H1 (cell line): ENCODE results near the gene DIRAS2. TPM values are rescaled to one million over a fixed set of nuclear protein-coding genes. Genes with fewer than 3 reads are reported as not detected.

Source experiments
- CTCF ChIA-PET: fragments of 300-600 bp; sonication (Branson Sonifier 250); formaldehyde crosslinking; loops from one replicate; lab custom pipeline; 2021; ENCODE audit not compliant: partially characterized antibody; lab: Charles Lee
- POLR2A ChIA-PET: fragments of 300-600 bp; sonication (Branson Sonifier 250); formaldehyde crosslinking; loops from one replicate; lab custom pipeline; 2021; ENCODE audit warnings: inconsistent platforms; ENCODE audit not compliant: partially characterized antibody; lab: Charles Lee
- DNase-seq, 2 experiments: peaks; one replicate each; pipeline versions ENCODE4 v3.0.0 to v3.0.0-alpha.2; 2010 to 2022; ENCODE audit warnings: low spot score in 2 of 2, low read depth in 1 of 2, mixed read lengths in 1 of 2
- FAIRE-seq: peaks from 2 replicates; lab custom pipeline; 2011; peaks lifted over from hg19 to GRCh38; lab: Jason Lieb, UNC
- H2AFZ ChIP-seq: 2 replicates; pipeline ENCODE4 v1.8.1; 2012; ENCODE audit warnings: low read length, inconsistent platforms
- H2AK5ac ChIP-seq: 2 replicates; pipeline ENCODE4 v1.6.1; 2013; ENCODE audit warnings: low read depth, low read length
- H2BK120ac ChIP-seq: replicated peaks from 2 replicates; pipeline ENCODE3; 2013; ENCODE audit warnings: low read depth, low read length, inconsistent platforms
- H2BK12ac ChIP-seq: 2 replicates; pipeline ENCODE4 v1.6.1; 2013; ENCODE audit warnings: low read depth, low read length
- H2BK15ac ChIP-seq: 2 replicates; pipeline ENCODE4 v1.6.1; 2013; ENCODE audit warnings: low read length
- H2BK20ac ChIP-seq: 2 replicates; pipeline ENCODE4 v1.6.1; 2013; ENCODE audit warnings: low read length
- H2BK5ac ChIP-seq: 2 replicates; pipeline ENCODE4 v1.6.1; 2013; ENCODE audit warnings: low read depth, low read length
- H3K14ac ChIP-seq: 2 replicates; pipeline ENCODE4 v1.6.1; 2013; ENCODE audit warnings: inconsistent platforms; ENCODE audit not compliant: insufficient read length
- H3K18ac ChIP-seq: 2 replicates; pipeline ENCODE4 v1.6.1; 2013; ENCODE audit warnings: low read length; ENCODE audit errors: extremely low read depth
- H3K23ac ChIP-seq: 2 replicates; pipeline ENCODE4 v1.6.1; 2013; ENCODE audit warnings: inconsistent platforms; ENCODE audit not compliant: insufficient read length
- H3K23me2 ChIP-seq: 2 replicates; pipeline ENCODE4 v1.6.1; 2013; ENCODE audit warnings: low read depth, low read length
- H3K27ac ChIP-seq: 2 replicates; pipeline ENCODE4 v1.6.1; 2011; ENCODE audit warnings: low read depth, low read length, inconsistent platforms
- H3K27me3 ChIP-seq, 4 experiments: replicated peaks in 1 of 4; 1 replicate in 1 of 4; 2 replicates in 3 of 4; pipeline versions ENCODE4 v1.6.1 to v1.8.1; 2011 to 2013; ENCODE audit warnings: low read length in 3 of 4, mild to moderate bottlenecking in 3 of 4, inconsistent platforms in 2 of 4, mixed read lengths in 2 of 4, moderate library complexity in 1 of 4; ENCODE audit not compliant: control insufficient read depth in 3 of 4, insufficient read depth in 3 of 4; ENCODE audit errors: extremely low read depth in 1 of 4
- H3K36me3 ChIP-seq, 4 experiments: 2 replicates each; pipeline versions ENCODE4 v1.6.1 to v1.8.1; 2011 to 2013; ENCODE audit warnings: mild to moderate bottlenecking in 4 of 4, low read length in 3 of 4, moderate library complexity in 2 of 4, control low read depth in 1 of 4, inconsistent platforms in 1 of 4; ENCODE audit not compliant: insufficient read depth in 4 of 4, control insufficient read depth in 2 of 4
- H3K4ac ChIP-seq: replicated peaks from 2 replicates; pipeline ENCODE3; 2013; ENCODE audit warnings: low read length, low read depth, mixed read lengths, inconsistent platforms; ENCODE audit not compliant: insufficient read length
- H3K4me1 ChIP-seq, 4 experiments: replicated peaks in 1 of 4; 1 replicate in 1 of 4; 2 replicates in 3 of 4; pipeline versions ENCODE4 v1.6.1 to v1.8.1; 2011 to 2013; ENCODE audit warnings: low read length in 3 of 4, inconsistent platforms in 2 of 4, mixed read lengths in 1 of 4; ENCODE audit not compliant: insufficient read depth in 4 of 4, control insufficient read depth in 3 of 4
- H3K4me2 ChIP-seq, 2 experiments: 2 replicates each; pipeline versions ENCODE4 v1.6.1 to v1.8.1; 2011 to 2013; ENCODE audit warnings: low read depth in 2 of 2, low read length in 2 of 2, control low read depth in 1 of 2, inconsistent platforms in 1 of 2, mild to moderate bottlenecking in 1 of 2; ENCODE audit not compliant: insufficient read depth in 1 of 2
- H3K4me3 ChIP-seq, 4 experiments: fragments of 200-600, 300-600 bp in 1 of 4; sonication (generic), shearing (Covaris generic), sonication (Bioruptor Twin) in 1 of 4; 2 replicates each; pipeline versions ENCODE4 v1.5.1 to v1.8.1; 2011 to 2016; ENCODE audit warnings: low read length in 4 of 4, low read depth in 3 of 4, control low read depth in 2 of 4, inconsistent platforms in 2 of 4, mild to moderate bottlenecking in 2 of 4, mixed read lengths in 1 of 4, moderate library complexity in 1 of 4; ENCODE audit not compliant: insufficient read depth in 2 of 4; ENCODE audit errors: extremely low read depth in 1 of 4
- H3K56ac ChIP-seq: replicated peaks from 2 replicates; pipeline ENCODE3; 2013; ENCODE audit warnings: low read depth, mild to moderate bottlenecking, mixed read lengths, low read length, inconsistent platforms; ENCODE audit not compliant: insufficient read length
- H3K79me1 ChIP-seq: 2 replicates; pipeline ENCODE4 v1.6.1; 2013; ENCODE audit warnings: low read depth, low read length, control low read depth
- H3K79me2 ChIP-seq, 2 experiments: 2 replicates each; pipeline versions ENCODE4 v1.6.1 to v1.8.1; 2012 to 2013; ENCODE audit warnings: low read length in 2 of 2, mild to moderate bottlenecking in 2 of 2, inconsistent platforms in 1 of 2; ENCODE audit not compliant: insufficient read depth in 2 of 2, control insufficient read depth in 1 of 2
- H3K9ac ChIP-seq, 4 experiments: replicated peaks in 1 of 4; 1 replicate in 1 of 4; 2 replicates in 3 of 4; pipeline versions ENCODE4 v1.6.1 to v1.8.1; 2011 to 2013; ENCODE audit warnings: low read depth in 3 of 4, low read length in 3 of 4, control low read depth in 2 of 4, mild to moderate bottlenecking in 2 of 4, moderate library complexity in 2 of 4, inconsistent platforms in 1 of 4; ENCODE audit errors: extremely low read depth in 1 of 4
- H3K9me3 ChIP-seq, 2 experiments: 2 replicates each; pipeline versions ENCODE4 v1.6.1 to v1.8.1; 2012 to 2013; ENCODE audit warnings: mild to moderate bottlenecking in 2 of 2, moderate library complexity in 2 of 2, control low read depth in 1 of 2, inconsistent platforms in 1 of 2, low read depth in 1 of 2, low read length in 1 of 2, mixed read lengths in 1 of 2; ENCODE audit not compliant: insufficient read depth in 2 of 2
- H4K20me1 ChIP-seq, 2 experiments: replicated peaks in 1 of 2; 2 replicates each; pipeline versions ENCODE3 to v1.8.1; 2011 to 2013; ENCODE audit warnings: inconsistent platforms in 2 of 2, low read length in 2 of 2, mild to moderate bottlenecking in 1 of 2; ENCODE audit not compliant: insufficient read depth in 2 of 2, control insufficient read depth in 1 of 2
- H4K5ac ChIP-seq: 2 replicates; pipeline ENCODE4 v1.6.1; 2013; ENCODE audit warnings: low read length, low read depth, mixed read lengths, inconsistent platforms; ENCODE audit not compliant: insufficient read length
- H4K8ac ChIP-seq: 2 replicates; pipeline ENCODE4 v1.8.0; 2013; ENCODE audit warnings: mild to moderate bottlenecking, moderate library complexity, low read length, inconsistent platforms; ENCODE audit not compliant: insufficient read depth; ENCODE audit errors: extremely low read depth
- H4K91ac ChIP-seq: replicated peaks from 2 replicates; pipeline ENCODE3; 2013; ENCODE audit warnings: low read length, mixed read lengths, inconsistent platforms; ENCODE audit not compliant: insufficient read length
- JUND ChIP-seq: IDR thresholded peaks from 2 replicates; pipeline ENCODE4 v1.6.1; 2011; ENCODE audit warnings: mild to moderate bottlenecking, improper control_type of control experiment, low read length
- SIRT6 ChIP-seq: IDR thresholded peaks from one replicate; pipeline ENCODE4 v1.7.1; 2012; ENCODE audit warnings: low read length, inconsistent platforms
- TAF1 ChIP-seq: IDR thresholded peaks from 2 replicates; pipeline ENCODE4 v1.6.1; 2011; ENCODE audit warnings: mild to moderate bottlenecking, low read depth, low read length
- TBP ChIP-seq: IDR thresholded peaks from 2 replicates; pipeline ENCODE4 v1.6.1; 2011; ENCODE audit warnings: low read depth, low read length, improper control_type of control experiment
- WGBS, 2 experiments: shearing (Covaris generic) in 1 of 2; methylation state at CpG; one replicate each; pipeline versions ENCODE4 v1.1.6 to v1.1.7; 2013 to 2015; ENCODE audit warnings: low lambda C conversion rate in 2 of 2, mixed read lengths in 2 of 2, inconsistent platforms in 1 of 2, low coverage in 1 of 2, missing lambda C conversion rate in 1 of 2; ENCODE audit not compliant: insufficient replicate concordance in 2 of 2, insufficient coverage in 1 of 2, insufficient read length in 1 of 2; ENCODE audit errors: extremely low coverage in 1 of 2, missing lambda C conversion rate in 1 of 2; 5-methylcytosine and 5-hydroxymethylcytosine counted together
- polyA plus RNA-seq, 7 experiments: library from polyadenylated mRNA; depleted of rRNA in 3 of 7; stranded (reverse) in 5 of 7; unstranded in 2 of 7; fragments of >200 nt in 5 of 7; fragments of 200-250 nt in 2 of 7; gene quantifications; 1 replicate in 5 of 7; 2 replicates in 1 of 7; 4 replicates in 1 of 7; pipeline versions ENCODE4 v1.2.1 to v1.2.3, GENCODE V29; 2011 to 2013; ENCODE audit warnings: missing spikeins in 2 of 7, mixed read lengths in 2 of 7
- total RNA-seq: library from RNA; stranded (reverse); fragmentation: NEBNext Ultra II Directional; extraction: Animal tissue kit (Norgen Biotek cat#: 25700); gene quantifications from 2 replicates; pipeline ENCODE4 v1.2.1, GENCODE V29; 2021

The DIRAS2 gene
- total and polyA plus RNA-seq, 2 of the 8 experiments (the other 6 are each of a cell fraction or from before 2014, with no cell fraction given): 0.06 to 0.15 TPM

DNA sequence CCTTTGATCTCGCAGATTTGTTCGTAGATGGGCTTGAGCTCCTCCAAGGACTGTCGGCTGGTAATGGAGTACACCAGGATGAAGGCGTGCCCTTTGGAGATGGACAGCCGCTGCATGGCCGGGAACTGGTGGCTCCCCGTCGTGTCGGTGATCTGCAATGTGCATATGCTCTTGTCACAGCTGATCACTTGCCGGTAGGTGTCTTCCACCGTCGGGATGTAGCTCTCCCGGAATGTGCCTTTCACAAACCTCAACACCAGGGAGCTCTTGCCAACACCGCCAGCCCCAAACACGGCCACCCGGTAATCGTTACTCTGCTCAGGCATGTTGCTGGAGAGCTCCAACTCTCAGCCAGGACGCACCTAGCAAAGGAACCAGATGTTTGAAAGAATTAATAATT lies 29.1 kb downstream of the DIRAS2 start:
- no peak overlapping the region for H4K5ac ChIP-seq
- H3K23ac ChIP-seq: no peak overlapping the region
- H3K4me3 ChIP-seq: no peak overlapping the region
- H4K20me1 ChIP-seq: no peaks in the 10 kb centered on the region
- no peak overlapping the region for H2AK5ac ChIP-seq
- H3K9ac ChIP-seq: no peak overlapping the region
- H3K79me1 ChIP-seq: no peaks in the 10 kb centered on the region
- H4K91ac ChIP-seq: no peak overlapping the region
- no peak overlapping the region for H2BK5ac ChIP-seq
- H3K4ac ChIP-seq: no peak overlapping the region
- H3K4me1 ChIP-seq: no peaks in the 10 kb centered on the region; a peak in 1 of 7 replicates
- no peak overlapping the region for H2BK120ac ChIP-seq
- DNase-seq: no peak
- H3K79me2 ChIP-seq: no peaks in the 10 kb centered on the region
- no peak overlapping the region for H3K27ac ChIP-seq
- ChIA-PET POLR2A (no interaction called here), CTCF (interaction anchor here (0.9 to 1.6 kb wide), 5 partner anchors 11 to 375 kb away, joined by 3 to 5 read pairs (median 3); partner anchors contain the start of gene DIRAS2)
- no peak overlapping the region for H2BK15ac ChIP-seq
- no peak for FAIRE-seq
- H3K27me3 ChIP-seq: no peaks in the 10 kb centered on the region
- H3K9me3 ChIP-seq: no peaks in the 10 kb centered on the region
- H3K56ac ChIP-seq: no peak overlapping the region
- no peak overlapping the region for H3K4me2 ChIP-seq
- H3K36me3 ChIP-seq: no peaks in the 10 kb centered on the region
- no peak overlapping the region for H4K8ac ChIP-seq
- no peaks in the 10 kb centered on the region; the same call in 1 of the 2 replicates for H3K23me2 ChIP-seq
- H3K18ac ChIP-seq: no peak overlapping the region
- H3K14ac ChIP-seq: no peak overlapping the region
- H2BK20ac ChIP-seq: no peak overlapping the region
- H2AFZ ChIP-seq: no peak overlapping the region
- no peak overlapping the region for H2BK12ac ChIP-seq
- WGBS, 2 experiments: 93% methylated on average over 18 of the region's 18 CpGs; no CpG with 5 or more reads in 1 of the 2 experiments
- no peak for TF ChIP-seq TAF1
- TF ChIP-seq TBP: no peak
- no peak for TF ChIP-seq JUND
- no peak for TF ChIP-seq SIRT6
